NCI-H2107 (cell line): ENCODE data around the gene KRT81.
"Not testable (repeated sequence)": the region's sequence is repeated elsewhere in the genome, so short reads cannot be mapped to it uniquely, and the experiment has no call there.

Experiments
- DNase-seq: peaks from one replicate; lab custom pipeline; 2025; lab: John Stamatoyannopoulos, UW

The KRT81 gene

GRCh38 chr12:52274521-52275120, 16.7 kb downstream of the KRT81 start, which contains the start of gene KRT86:
TSS of gene KRT86 (plus strand) at chr12:52274645. CDS start at chr12:52301917, 27,272 bp downstream.
- no peak for DNase-seq

GRCh38 chr12:52271158-52271557, 20.2 kb downstream of the KRT81 start:
- DNase-seq, result no peak

- DNase-seq, result no peak
Measured at GRCh38 chr12:52270541-52271070, 20.7 kb downstream of the KRT81 start.

- no peak for DNase-seq
Measured at GRCh38 chr12:52268212-52268611, 23.1 kb downstream of the KRT81 start.

- no peak for DNase-seq
Measured at GRCh38 chr12:52267699-52268098, 23.6 kb downstream of the KRT81 start.

GRCh38 chr12:52267266-52267665, 24.1 kb downstream of the KRT81 start:
- no peak for DNase-seq

- DNase-seq, result no peak
Measured at GRCh38 chr12:52266514-52266913, 24.8 kb downstream of the KRT81 start.

- DNase-seq, result no peak
Measured at GRCh38 chr12:52264435-52264825, 26.9 kb downstream of the KRT81 start.

GRCh38 chr12:52263761-52264434, 27.4 kb downstream of the KRT81 start:
- no peak for DNase-seq

GRCh38 chr12:52262286-52262685, 29.0 kb downstream of the KRT81 start:
- no peak for DNase-seq

GRCh38 chr12:52261208-52261484, 30.2 kb downstream of the KRT81 start:
- no peak for DNase-seq

- DNase-seq, result no peak
Measured at GRCh38 chr12:52260361-52261207, 30.8 kb downstream of the KRT81 start.

- no peak for DNase-seq
Measured at GRCh38 chr12:52259657-52260243, 31.6 kb downstream of the KRT81 start.

GRCh38 chr12:52258335-52258901, 32.9 kb downstream of the KRT81 start:
- DNase-seq, result no peak

GRCh38 chr12:52257922-52258321, 33.4 kb downstream of the KRT81 start:
- DNase-seq, result not testable (repeated sequence)

GRCh38 chr12:52257074-52257551, 34.2 kb downstream of the KRT81 start:
- DNase-seq, result no peak

GRCh38 chr12:52256584-52256935, 34.8 kb downstream of the KRT81 start:
- no peak for DNase-seq

- no peak for DNase-seq
Measured at GRCh38 chr12:52255926-52256583, 35.3 kb downstream of the KRT81 start.

- DNase-seq, result no peak
Measured at GRCh38 chr12:52254965-52255751, 36.2 kb downstream of the KRT81 start.

GRCh38 chr12:52254180-52254964, 37.0 kb downstream of the KRT81 start:
- DNase-seq, result no peak
